Astrocyte of the spinal cord (primary cell): Measurements from ENCODE around the gene EEF1G.

Experiments
- DNase-seq: peaks from one replicate; pipeline ENCODE4 v3.0.0; 2011; ENCODE audit warnings: low read depth, low spot score
- H3K4me3 ChIP-seq: 2 replicates; pipeline ENCODE4 v1.5.1; 2011; ENCODE audit warnings: low read depth, mild to moderate bottlenecking, low read length, moderate library complexity
- CTCF ChIP-seq: IDR thresholded peaks from 2 replicates; pipeline ENCODE4 v1.5.1; 2012; ENCODE audit warnings: low read depth, mild to moderate bottlenecking, low read length, inconsistent platforms
- in situ Hi-C: cut with HindIII; loops from 2 replicates; pipeline ENCODE4 v1.10.0; 2017; ENCODE audit warnings: low sequenced_read_pairs

The EEF1G gene

GRCh38 chr11:62535802-62536201 is 37.9 kb downstream of the EEF1G start:
- in situ Hi-C loops: no loop called here
- no peak for TF ChIP-seq CTCF
- H3K4me3 ChIP-seq: no peak overlapping the region
- DNase-seq: no peak

DNA sequence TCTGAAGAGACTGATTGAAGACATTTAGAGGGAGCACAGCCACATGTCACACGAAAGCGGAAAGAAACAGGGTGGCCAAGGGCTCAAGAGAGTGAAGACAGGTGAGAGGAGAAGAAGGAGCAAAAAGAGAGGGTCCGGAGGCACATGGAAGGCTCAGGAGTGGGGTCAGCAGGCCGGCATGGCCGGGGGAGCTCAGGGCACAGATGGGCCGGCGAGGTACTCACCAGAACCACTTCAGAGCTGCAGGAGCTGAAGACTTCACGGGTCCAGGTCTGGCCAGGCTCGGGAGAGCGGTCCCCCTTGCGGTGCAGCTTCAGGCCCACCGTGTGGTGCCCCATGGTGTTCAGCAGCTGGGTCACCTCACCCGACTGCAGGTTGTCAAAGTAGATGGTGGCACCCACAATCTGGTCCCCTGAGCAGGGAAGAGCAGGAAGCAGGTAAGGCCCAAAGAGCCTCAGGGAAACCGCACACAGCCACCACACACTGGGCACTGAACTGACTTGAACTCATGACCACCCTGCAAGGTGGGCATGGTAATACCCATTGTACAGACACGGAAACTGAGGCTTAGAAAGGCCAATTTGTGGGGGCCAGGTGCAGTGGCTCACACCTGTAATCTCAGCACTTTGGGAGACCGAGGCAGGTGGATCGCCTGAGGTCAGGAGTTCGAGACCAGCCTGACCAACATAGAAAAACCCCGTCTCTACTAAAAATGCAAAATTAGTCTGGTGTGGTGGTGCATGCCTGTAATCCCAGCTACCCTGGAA is 38.7 kb downstream of the EEF1G start:
- no peak for DNase-seq

DNA sequence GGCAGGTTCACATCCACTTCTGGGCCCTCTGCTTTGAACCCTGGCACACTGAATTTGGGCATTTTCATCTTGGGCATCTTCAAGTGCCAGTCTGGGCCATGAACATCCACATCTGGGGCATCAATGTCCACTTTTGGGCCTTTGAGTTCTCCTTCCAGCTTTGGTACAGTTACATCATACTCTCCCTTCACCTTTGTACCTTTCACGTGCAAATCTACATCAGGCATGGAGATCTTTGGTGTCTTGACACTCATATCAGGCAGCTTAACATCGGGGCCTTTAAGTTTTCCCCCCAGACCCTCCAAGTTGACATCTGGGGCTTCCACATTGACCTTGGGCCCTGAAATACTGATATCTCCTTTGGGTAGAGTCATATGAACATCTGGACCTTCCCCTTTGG is 41.6 kb downstream of the EEF1G start:
- no peak for TF ChIP-seq CTCF
- no peak overlapping the region for H3K4me3 ChIP-seq
- no peak for DNase-seq
- in situ Hi-C loops: no loop called here

More for the DNA sequence above, 38.7 kb downstream of the EEF1G start:
- no peak overlapping the region for H3K4me3 ChIP-seq
- TF ChIP-seq CTCF: no peak
- in situ Hi-C loops: no loop called here

DNA sequence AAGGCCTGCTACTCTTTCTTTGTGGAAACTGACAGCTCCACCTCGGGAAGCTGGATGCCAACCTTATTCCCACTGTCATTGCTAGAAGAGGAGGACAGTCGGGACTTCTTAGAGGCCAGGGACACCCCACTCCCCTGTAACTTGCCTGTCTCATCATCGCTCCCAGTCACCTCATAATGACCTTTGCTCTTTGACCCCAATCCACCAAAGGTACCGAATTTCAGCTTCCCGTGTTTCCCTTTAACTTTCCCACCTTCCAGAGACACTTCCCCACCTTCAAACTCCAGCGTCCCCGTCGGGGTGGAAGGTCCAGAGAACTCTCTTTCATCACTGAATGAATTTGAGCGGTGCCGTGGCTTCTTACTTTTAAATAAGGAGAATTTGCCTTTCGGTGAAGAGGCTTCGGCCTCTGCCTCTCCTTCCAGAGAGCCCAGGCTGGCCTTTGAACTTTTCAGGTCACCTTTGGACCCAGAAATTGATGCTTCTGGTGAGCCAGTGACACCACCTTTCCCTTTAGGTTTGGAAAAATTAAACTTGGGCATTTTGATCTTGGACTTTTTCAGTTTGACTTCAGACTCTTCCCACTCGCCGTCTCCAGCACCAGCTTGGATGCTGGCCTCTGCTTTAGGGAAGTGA is 56.8 kb downstream of the EEF1G start:
- in situ Hi-C loops: no loop called here
- TF ChIP-seq CTCF: no peak
- no peak overlapping the region for H3K4me3 ChIP-seq
- DNase-seq: no peak

GRCh38 chr11:62514151-62514550 is 59.5 kb downstream of the EEF1G start:
- no peak overlapping the region for H3K4me3 ChIP-seq

GRCh38 chr11:62513626-62514025 is 60.1 kb downstream of the EEF1G start:
- DNase-seq: no peak
- TF ChIP-seq CTCF: no peak
- in situ Hi-C loops: no loop called here
- H3K4me3 ChIP-seq: no peak overlapping the region

More at GRCh38 chr11:62514151-62514550, 59.5 kb downstream of the EEF1G start:
- in situ Hi-C loops: no loop called here
- TF ChIP-seq CTCF: no peak
- no peak for DNase-seq
